Fibroblast of peridontal ligament (primary cell): ENCODE data around the gene UBAC2.
"Not testable (repeated sequence)": the region's sequence is repeated elsewhere in the genome, so short reads cannot be mapped to it uniquely, and the experiment has no call there.

Experiments
- DNase-seq: peaks from one replicate; pipeline ENCODE4 v3.0.0-alpha.2; 2010; ENCODE audit errors: extremely low read depth

Gene UBAC2

GRCh38 chr13:99214731-99215130 lies 14.1 kb downstream of the UBAC2 start:
- no peak for DNase-seq

DNA sequence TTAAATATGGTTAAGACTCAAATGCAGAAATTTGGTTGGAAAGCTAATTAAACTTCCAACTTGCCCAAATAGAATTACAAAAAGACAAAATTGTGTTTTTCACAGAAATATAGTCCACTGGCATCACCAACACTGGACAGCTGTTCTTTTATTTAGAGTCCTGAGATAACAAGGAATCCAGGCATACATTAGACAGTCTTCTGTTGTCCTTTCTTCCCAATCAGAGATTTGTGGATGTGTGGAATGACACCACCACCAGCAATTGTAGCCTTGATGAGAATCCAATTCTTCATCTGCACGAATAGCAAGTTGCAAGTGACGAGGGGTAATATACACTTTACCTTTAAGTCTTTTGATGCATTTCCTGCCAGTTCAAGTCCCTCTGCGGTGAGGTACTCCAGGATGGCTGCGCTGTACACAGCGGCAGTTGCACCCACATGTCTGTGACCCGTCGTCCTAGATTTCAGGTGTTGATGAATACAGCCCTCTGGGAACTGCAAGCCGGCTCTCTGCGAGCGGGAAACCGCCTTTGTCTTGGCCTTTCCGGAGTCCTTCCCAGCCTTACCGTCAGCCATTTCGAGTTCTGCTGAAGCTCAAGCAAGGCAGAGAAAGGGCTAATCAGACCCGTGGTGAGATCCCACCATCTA lies 14.7 kb downstream of the UBAC2 start:
- DNase-seq = no peak

GRCh38 chr13:99217461-99218110 lies 16.9 kb downstream of the UBAC2 start:
- no peak for DNase-seq

DNA sequence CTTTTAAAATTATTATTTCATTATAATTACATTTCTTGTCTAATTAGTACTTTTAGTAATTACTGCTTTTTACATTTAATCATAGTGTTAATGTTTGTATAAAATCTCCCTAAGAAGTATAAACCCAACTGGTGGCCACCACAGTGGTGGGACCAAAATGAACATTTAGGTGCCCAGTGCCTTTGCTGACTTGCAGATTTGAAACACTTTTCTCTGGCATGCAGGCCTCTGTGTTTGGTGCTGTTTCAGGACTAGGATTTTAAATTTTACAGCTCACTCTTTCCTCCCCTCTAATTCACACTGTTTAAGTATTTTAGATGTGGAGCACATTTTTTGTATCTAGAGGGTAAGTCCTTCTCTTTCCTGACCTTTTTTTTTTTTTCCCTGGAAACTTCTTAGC lies 17.5 kb downstream of the UBAC2 start:
- no peak for DNase-seq

DNA sequence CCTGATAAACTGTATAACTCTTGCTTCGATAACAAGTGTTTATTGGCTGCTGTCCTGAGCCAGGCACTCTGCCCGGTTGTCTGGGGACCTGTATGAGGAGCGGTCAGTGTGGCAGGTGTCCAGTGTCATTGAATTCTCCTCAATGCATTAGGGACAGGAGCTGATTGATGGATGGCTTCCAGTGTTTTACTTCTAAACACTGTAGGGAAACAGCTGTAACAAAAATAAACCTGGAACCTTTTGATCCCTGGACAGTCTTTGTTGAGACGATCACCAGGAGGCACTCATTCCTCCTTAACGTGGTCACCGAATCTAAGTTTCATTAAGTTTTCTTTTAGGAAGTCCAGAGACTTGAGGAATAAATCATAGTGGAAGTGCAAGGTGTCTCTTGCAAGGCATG lies 17.9 kb downstream of the UBAC2 start:
- DNase-seq = no peak

GRCh38 chr13:99218969-99219368 lies 18.3 kb downstream of the UBAC2 start:
- no peak for DNase-seq

GRCh38 chr13:99220199-99220935 lies 19.7 kb downstream of the UBAC2 start:
- no peak for DNase-seq

DNA sequence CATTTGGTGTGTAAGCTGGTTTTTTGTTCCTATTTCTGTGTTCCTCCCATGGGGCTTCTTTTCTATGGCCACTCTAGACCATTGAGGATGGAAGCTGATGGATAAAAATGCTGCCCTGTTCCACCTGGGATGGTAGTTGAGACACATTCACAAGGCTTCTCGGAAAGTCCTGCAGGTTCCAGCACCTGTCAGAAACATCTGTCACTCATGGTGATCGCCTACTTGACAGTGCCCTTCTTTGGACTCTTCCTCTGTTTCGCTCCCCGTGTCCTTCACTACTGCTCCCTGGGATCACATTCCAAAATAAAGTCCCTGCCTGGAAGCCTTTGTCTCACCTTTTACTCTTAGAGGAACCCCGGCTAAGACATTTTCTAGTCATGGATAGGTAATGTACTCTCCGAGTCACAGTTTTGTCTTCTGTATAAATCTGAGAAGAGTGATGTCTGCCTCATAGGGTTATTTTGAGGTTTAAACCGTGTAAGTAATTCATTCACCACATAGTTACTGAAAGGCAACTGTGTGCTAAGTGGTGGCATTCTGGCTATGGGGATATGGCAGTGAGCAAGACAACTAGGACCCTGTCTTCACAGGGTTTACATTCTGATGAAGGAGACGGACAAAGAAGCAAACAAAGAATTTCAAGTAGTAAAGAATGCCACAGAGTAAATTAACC lies 21.0 kb downstream of the UBAC2 start:
- DNase-seq = no peak

- DNase-seq = no peak
Observed at GRCh38 chr13:99223587-99223986, 22.9 kb downstream of the UBAC2 start.

DNA sequence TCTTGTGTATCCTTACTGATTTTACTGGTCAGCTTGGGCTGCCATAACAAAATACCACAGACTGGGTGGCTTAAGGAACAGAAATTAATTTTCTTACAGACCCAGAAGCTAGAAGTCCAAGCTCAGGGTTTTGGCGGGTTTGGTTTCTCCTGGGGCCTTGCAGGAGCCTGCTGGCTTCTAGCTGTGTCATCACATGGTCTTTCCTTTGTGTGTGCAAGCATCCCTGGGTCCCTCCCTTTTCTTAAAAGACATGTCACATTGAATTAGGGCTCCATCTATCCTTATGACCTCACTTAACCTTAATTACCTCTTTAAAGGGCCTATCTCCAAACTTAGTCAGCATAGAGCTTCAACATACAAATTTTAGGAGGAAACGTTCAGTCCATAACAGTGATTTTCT lies 23.4 kb downstream of the UBAC2 start:
- no peak for DNase-seq

- DNase-seq = no peak
Observed at GRCh38 chr13:99225078-99225477, 24.4 kb downstream of the UBAC2 start.

- no peak for DNase-seq
Observed at GRCh38 chr13:99226513-99226912, 25.9 kb downstream of the UBAC2 start.

GRCh38 chr13:99227331-99227900 lies 26.8 kb downstream of the UBAC2 start:
- no peak for DNase-seq

DNA sequence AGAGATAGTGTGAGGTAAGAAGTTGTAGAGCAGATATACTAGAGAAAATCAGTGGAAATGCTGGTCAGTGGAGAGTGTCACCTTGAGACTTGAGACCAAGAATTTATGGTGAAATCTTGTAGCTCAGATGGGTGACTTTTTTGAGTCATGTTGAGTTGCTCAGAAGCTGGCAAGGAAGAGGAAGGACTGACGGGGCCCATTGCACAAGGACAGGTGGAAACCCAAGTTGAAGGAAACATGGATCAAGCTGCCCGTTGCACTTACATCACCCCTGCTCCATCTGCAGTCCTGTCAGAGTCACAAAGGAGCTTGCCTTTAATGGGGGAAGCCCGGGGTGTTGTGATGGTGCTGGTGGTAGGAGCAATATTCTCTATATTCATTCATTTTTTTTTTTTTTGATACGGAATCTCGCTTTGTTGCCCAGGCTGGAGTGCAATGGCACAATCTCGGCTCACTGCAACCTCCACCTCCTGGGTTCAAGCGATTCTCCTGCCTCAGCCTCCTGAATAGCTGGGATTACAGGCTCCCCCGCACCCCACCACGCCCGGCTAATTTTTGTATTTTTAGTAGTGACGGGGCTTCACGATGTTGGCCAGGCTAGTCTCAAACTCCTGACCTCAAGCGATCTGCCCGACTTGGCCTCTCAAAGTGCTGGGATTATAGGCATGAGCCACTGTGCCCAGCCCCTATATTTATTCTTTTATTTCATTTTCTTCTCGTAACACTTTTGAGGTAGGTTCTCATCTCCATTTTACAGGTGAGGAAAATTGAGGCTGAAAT lies 27.4 kb downstream of the UBAC2 start:
- no peak for DNase-seq

- DNase-seq = peak; percentile 83
Observed at GRCh38 chr13:99228737-99229691, 28.4 kb downstream of the UBAC2 start.

DNA sequence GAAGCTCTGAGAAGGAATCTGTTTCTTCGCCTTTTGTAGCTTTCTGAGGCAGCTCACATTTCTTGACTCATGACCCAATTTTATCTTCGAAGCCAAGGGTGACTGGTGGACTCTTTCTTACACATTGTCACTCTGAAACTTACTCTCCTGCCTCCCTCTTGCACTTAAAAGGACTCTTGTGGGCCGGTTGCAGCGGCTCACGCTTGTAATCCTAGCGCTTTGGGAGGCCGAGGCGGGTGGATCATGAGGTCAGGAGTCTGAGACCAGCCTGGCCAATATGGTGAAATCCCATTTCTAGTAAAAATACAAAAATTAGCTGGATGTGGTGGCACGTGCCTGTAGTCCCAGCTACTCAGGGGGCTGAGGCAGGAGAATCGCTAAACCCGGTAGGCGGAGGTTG lies 29.9 kb downstream of the UBAC2 start:
- not testable (repeated sequence) for DNase-seq

DNA sequence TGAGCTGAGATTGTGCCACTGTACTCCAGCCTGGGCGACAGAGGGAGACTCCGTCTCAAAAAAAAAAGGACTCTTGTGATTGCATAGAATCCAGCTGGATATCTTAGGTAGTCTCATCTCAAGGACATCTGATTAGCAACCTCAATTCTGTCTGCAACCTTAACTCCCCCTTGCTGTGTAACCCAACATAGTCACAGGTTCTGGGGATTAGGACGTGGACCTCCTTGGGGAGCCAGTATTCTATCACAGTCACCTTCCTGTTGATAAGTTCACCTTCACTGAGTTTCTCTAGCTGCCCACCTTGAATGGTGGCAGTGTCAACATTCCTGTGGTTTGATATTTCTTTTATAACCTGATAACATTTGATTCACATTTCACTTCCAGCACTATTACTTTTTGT lies 30.3 kb downstream of the UBAC2 start:
- DNase-seq = no peak

GRCh38 chr13:99231721-99232120 lies 31.1 kb downstream of the UBAC2 start:
- DNase-seq = no peak

DNA sequence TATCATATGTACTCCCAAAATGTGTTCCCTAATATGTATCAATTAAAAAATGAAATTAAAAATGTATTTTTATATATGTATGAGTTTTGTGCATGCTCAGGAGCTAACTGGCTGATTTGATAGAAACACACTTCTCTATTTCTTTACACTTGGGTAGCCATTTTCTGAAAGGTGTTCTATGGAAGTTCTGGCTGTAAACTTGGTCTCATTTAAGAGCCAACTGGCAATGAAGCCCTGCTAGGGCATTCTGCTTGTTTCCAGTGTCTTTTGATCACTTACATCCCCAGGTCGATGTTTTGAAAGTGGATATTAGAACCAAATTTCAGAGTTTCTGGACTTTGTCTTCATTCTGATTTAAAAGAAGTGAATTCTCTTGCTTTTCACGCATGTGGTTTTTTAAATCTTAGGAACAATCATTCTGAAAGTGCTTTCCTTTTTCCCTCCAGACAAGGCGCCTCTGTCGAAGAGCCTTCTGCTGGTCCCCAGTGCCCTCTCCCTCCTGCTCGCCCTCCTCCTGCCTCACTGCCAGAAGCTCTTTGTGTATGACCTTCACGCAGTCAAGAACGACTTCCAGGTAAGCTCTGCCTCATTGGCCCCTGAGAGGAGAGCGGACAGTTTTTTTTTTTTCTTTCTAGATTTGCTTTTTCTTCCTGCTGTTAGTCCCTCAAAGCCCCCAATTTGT lies 37.5 kb downstream of the UBAC2 start:
- DNase-seq = no peak

DNA sequence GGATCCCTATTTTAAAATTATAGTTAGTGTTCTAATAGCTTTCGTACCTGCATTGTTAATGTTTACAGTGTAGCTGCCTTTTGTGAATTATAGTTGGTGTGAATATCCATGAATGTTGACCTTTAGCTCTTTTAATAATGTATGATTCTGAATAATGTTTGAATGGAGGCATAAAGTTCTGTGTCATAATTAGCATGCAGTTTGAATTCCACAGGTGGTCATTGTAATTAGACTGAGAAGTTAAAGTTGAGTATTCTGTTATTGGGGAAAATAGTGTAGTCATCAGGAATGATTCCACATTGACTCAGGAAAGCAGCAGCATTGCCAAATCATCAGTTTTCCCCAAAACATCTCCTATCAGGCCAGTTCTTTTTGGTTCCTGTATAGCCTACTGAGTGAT lies 45.4 kb downstream of the UBAC2 start:
- no peak for DNase-seq
